T-cell (primary cell): ENCODE data around the gene NABP1. TPM values are rescaled to one million over a fixed set of nuclear protein-coding genes. Genes with fewer than 3 reads are reported as not detected.

ENCODE experiments used
- ATAC-seq, 4 experiments: fragments of 200-7000 bp in 3 of 4; fragments of 150-1000 bp in 1 of 4; cut with Tn5 transposase; replicated peaks in 1 of 4; 1 replicate in 3 of 4; 2 replicates in 1 of 4; pipeline ENCODE4 v1.10.0; 2021; ENCODE audit warnings: moderate library complexity in 3 of 4, mild to moderate bottlenecking in 2 of 4, moderate number of reproducible peaks in 1 of 4
- CTCF ChIA-PET, 2 donors: fragments of 300-600 bp; sonication (Branson Sonifier 250); formaldehyde crosslinking; loops; one replicate each; lab custom pipeline; 2022; ENCODE audit warnings: antibody characterized with exemption in 2 of 2; lab: Charles Lee
- POLR2A ChIA-PET, 2 donors: fragments of 300-600 bp; sonication (Branson Sonifier 250); formaldehyde crosslinking; loops; one replicate each; lab custom pipeline; 2022; ENCODE audit warnings: antibody characterized with exemption in 2 of 2; lab: Charles Lee
- DNase-seq, 35 experiments: peaks; one replicate each; pipeline versions ENCODE4 v3.0.0 to v3.0.0-alpha.2; 2013 to 2023
- H3K27ac ChIP-seq: one replicate; pipeline ENCODE4 v1.5.1; 2013; ENCODE audit warnings: low read length
- H3K27me3 ChIP-seq, 2 experiments: replicated peaks in 1 of 2; 1 replicate in 1 of 2; 2 replicates in 1 of 2; pipeline versions ENCODE4 v1.6.1 to v1.7.0; 2013; ENCODE audit warnings: low read length in 1 of 2, mixed read lengths in 1 of 2; ENCODE audit not compliant: control insufficient read depth in 2 of 2, insufficient read depth in 2 of 2; ENCODE audit errors: extremely low read depth in 1 of 2
- H3K36me3 ChIP-seq, 2 donors: 1 replicate in 1 of 2; 2 replicates in 1 of 2; pipeline versions ENCODE4 v1.6.1 to v1.7.0; 2013; ENCODE audit warnings: low read length in 1 of 2; ENCODE audit not compliant: control insufficient read depth in 2 of 2, insufficient read depth in 1 of 2; ENCODE audit errors: extremely low read depth in 1 of 2
- H3K4me1 ChIP-seq, 2 experiments: 1 replicate in 1 of 2; 2 replicates in 1 of 2; pipeline versions ENCODE4 v1.6.1 to v1.7.0; 2013; ENCODE audit warnings: low read length in 2 of 2, mixed read lengths in 1 of 2; ENCODE audit not compliant: insufficient read depth in 2 of 2, control insufficient read depth in 1 of 2; ENCODE audit errors: extremely low read depth in 1 of 2
- H3K4me3 ChIP-seq, 2 donors: 1 replicate in 1 of 2; 2 replicates in 1 of 2; pipeline versions ENCODE4 v1.5.1 to v1.7.0; 2013; ENCODE audit warnings: mild to moderate bottlenecking in 2 of 2, low read length in 1 of 2, moderate library complexity in 1 of 2; ENCODE audit not compliant: control insufficient read depth in 1 of 2; ENCODE audit errors: extremely low read depth in 1 of 2
- H3K9me3 ChIP-seq: 2 replicates; pipeline ENCODE4 v1.7.0; 2013
- H3K27ac Mint-ChIP-seq, 2 donors: one replicate each; pipeline ENCODE4 v1.8.0; 2020 to 2021; ENCODE audit warnings: mild to moderate bottlenecking in 2 of 2, mixed read lengths in 2 of 2
- H3K27me3 Mint-ChIP-seq, 2 donors: one replicate each; pipeline ENCODE4 v1.8.0; 2021 to 2022; ENCODE audit warnings: mixed read lengths in 2 of 2
- H3K36me3 Mint-ChIP-seq: one replicate; pipeline ENCODE4 v1.8.0; 2021; ENCODE audit warnings: mixed read lengths
- H3K4me1 Mint-ChIP-seq, 3 donors: one replicate each; pipeline ENCODE4 v1.8.0; 2020 to 2022; ENCODE audit warnings: mixed read lengths in 3 of 3, mild to moderate bottlenecking in 1 of 3
- H3K4me3 Mint-ChIP-seq, 3 donors: one replicate each; pipeline ENCODE4 v1.8.0; 2020 to 2022; ENCODE audit warnings: mild to moderate bottlenecking in 3 of 3, mixed read lengths in 3 of 3, moderate library complexity in 3 of 3
- H3K9me3 Mint-ChIP-seq, 3 donors: one replicate each; pipeline ENCODE4 v1.8.0; 2020 to 2022; ENCODE audit warnings: mixed read lengths in 3 of 3
- WGBS: methylation state at CpG from one replicate; pipeline ENCODE4 v1.1.5; 2013; ENCODE audit warnings: missing lambda C conversion rate; ENCODE audit not compliant: insufficient coverage; 5-methylcytosine and 5-hydroxymethylcytosine counted together
- total RNA-seq, 35 experiments: library from RNA in 6 of 35; stranded (reverse) in 6 of 35; fragments of 120-200 nt in 1 of 35; gene quantifications; one replicate each; pipeline versions ENCODE4 v1.2.1 to v1.2.4 and lab custom pipeline; 2013 to 2026

The NABP1 gene
- total RNA-seq, 5 donors from 2014 or later (not counting 1 experiment from before 2014, with no cell fraction given): 39.0 to 67.6 (median 51.3) TPM

DNA sequence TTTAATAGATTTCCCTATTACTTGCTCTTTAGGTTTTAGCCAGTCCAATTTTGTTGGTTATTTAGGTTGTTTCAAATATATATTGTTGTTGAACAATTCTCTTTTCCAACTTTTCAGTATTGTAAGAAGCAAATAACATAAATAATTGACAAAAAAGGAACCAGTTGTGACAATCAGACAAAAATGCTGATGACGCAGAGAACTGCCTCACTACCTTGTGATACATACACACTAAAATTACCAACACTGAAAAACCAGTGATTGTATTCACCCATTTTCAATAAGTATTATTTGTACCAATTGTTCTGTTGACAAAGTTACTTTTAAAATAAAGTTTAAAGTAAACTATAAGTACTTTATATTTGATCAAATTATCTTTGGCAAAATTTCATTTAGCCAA is 43.1 kb upstream of the NABP1 start:
- ATAC-seq (no peak), DNase-seq (no peak)
- Mint-ChIP-seq H3K27me3 (no peaks in the 10 kb centered on the region), H3K36me3 (no peaks in the 10 kb centered on the region), H3K4me3 (no peak overlapping the region), H3K4me1 (peaks cover 46 to 59% (median 58%) of the 10 kb centered on the region in 3 donors), H3K9me3 (no peaks in the 10 kb centered on the region), H3K27ac (no peak overlapping the region)
- POLR2A ChIA-PET: no interaction called here
- H3K9me3 ChIP-seq: no peaks in the 10 kb centered on the region
- WGBS: no CpG with 5 or more reads among the region's 1 CpG
- H3K4me3 ChIP-seq: no peak overlapping the region
- H3K4me1 ChIP-seq: peaks cover 17 to 32% of the 10 kb centered on the region in 2 experiments
- no peaks in the 10 kb centered on the region for H3K36me3 ChIP-seq
- CTCF ChIA-PET: no interaction called here
- H3K27me3 ChIP-seq: no peaks in the 10 kb centered on the region
- no peak overlapping the region for H3K27ac ChIP-seq

DNA sequence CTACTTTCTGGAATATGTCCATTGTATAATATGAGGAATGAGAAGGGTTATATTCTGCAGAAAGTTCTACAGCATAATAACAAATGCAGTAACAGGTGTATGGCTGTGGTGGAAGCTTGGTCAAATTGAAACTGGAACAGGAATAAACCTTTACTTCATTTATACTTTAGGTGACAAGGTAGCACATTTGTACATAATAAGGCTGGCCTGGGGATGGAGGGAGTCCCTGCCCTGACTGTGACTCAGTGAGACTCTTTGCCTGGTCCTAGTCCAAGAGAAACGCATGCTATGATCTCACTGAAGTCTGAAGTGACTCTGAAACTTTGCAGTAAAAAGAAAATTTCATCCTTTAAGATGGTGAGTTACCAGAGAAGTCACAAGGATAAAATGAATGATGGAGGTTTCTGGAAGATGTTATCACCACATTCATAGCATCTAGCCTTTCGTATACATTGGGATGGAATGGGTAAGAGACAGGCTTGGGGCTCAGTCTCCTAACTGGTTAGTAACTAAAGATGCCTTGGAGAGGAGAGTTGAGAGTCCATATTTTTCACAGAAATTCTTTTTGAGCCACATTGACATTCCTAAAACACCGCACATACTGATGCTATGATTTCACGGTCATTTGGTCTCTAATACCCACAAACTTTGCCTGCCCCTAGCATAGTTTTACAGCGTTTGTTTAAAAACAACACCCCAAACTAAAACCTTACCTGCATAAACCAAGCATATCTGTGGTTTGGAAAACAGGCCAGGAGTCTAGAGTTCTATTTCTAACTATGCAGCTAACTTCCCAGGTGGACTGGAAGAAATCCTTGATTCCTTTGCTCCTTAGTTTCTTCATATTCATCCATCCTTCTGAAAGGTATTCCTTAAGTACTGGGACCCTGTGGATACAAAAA is 42.4 kb upstream of the NABP1 start:
- Histone ChIP-seq H3K27ac (no peak overlapping the region), H3K9me3 (no peaks in the 10 kb centered on the region), H3K36me3 (no peaks in the 10 kb centered on the region), H3K4me3 (no peak overlapping the region), H3K27me3 (no peaks in the 10 kb centered on the region), H3K4me1 (peaks cover 20 to 32% of the 10 kb centered on the region in 2 experiments)
- Mint-ChIP-seq H3K4me1 (peaks cover 44 to 58% (median 58%) of the 10 kb centered on the region in 3 donors), H3K36me3 (no peaks in the 10 kb centered on the region), H3K27me3 (no peaks in the 10 kb centered on the region), H3K4me3 (no peak overlapping the region), H3K27ac (peak overlapping the region in 1 of 2 donors; percentile 60), H3K9me3 (no peaks in the 10 kb centered on the region)
- ATAC-seq (no peak), DNase-seq (no peak)
- POLR2A ChIA-PET: interaction anchor here in 1 of 2 donors (1.8 kb wide), 1 partner anchor 18 kb away, joined by 5 read pairs; no protein-coding TSS in a partner anchor
- 100% methylated on average over 3 of the region's 5 CpGs for WGBS
- CTCF ChIA-PET: no interaction called here

DNA sequence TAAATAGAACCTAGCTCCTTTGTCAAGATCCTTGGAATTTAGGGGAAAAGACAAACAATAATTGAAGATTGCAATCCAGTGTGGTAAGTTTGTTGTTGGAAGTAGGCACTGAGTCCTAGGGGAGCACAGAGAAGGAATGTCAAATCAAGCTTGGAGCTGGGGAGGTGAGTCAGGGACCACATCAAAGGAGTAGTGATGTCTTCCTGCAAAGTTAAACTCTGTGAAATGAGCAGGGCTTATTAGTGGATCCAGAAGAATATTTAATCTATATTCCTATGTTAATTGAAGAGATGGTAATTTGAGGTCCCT is 41.7 kb upstream of the NABP1 start:
- H3K4me3 Mint-ChIP-seq: peak overlapping the region in 1 of 3 donors; percentile 55
- no peak overlapping the region for H3K4me3 ChIP-seq
- no peaks in the 10 kb centered on the region for H3K9me3 Mint-ChIP-seq
- no peaks in the 10 kb centered on the region for H3K27me3 Mint-ChIP-seq
- peaks cover 20 to 32% of the 10 kb centered on the region in 2 experiments for H3K4me1 ChIP-seq
- H3K27ac ChIP-seq: no peak overlapping the region
- H3K36me3 Mint-ChIP-seq: no peaks in the 10 kb centered on the region
- DNase-seq (no peak), ATAC-seq (no peak)
- ChIA-PET CTCF (no interaction called here), POLR2A (interaction anchor here in 1 of 2 donors (0.7 to 1.8 kb wide), 2 partner anchors 16 to 19 kb away, joined by 3 to 5 read pairs; no protein-coding TSS in a partner anchor)
- H3K27ac Mint-ChIP-seq: peak overlapping the region in 1 of 2 donors; percentile 49
- H3K9me3 ChIP-seq: no peaks in the 10 kb centered on the region
- H3K27me3 ChIP-seq: no peaks in the 10 kb centered on the region
- peaks cover 49 to 60% (median 58%) of the 10 kb centered on the region in 3 donors for H3K4me1 Mint-ChIP-seq
- no peaks in the 10 kb centered on the region for H3K36me3 ChIP-seq

DNA sequence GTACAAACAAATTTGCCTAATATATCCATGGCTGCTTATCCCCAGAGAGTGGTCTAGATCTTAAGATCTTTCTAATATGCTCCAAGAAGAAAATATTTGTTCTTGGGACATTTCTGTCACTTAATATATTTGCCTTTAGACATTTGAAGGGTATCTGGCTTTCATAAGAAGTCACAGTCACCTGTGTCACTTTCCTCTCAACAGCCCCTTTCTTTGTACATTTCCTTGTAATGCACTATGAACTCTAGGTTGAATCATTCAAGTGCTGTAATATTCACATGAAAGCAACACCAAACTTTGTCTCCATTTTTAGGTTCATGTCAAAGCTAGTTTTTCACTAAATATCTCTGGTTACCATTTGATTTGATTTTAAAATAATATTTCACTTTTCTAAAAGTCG is 41.4 kb upstream of the NABP1 start:
- no peaks in the 10 kb centered on the region for H3K9me3 ChIP-seq
- no peak for ATAC-seq
- H3K4me1 ChIP-seq: peaks cover 20 to 32% of the 10 kb centered on the region in 2 experiments
- no peaks in the 10 kb centered on the region for H3K36me3 ChIP-seq
- H3K27me3 ChIP-seq: no peaks in the 10 kb centered on the region
- peak overlapping the region in 1 of 3 donors; percentile 55 for H3K4me3 Mint-ChIP-seq
- no peaks in the 10 kb centered on the region for H3K9me3 Mint-ChIP-seq
- no CpG with 5 or more reads among the region's 1 CpG for WGBS
- peak overlapping the region; percentile 15 to 96 for H3K27ac Mint-ChIP-seq
- peaks cover 51 to 59% (median 58%) of the 10 kb centered on the region in 3 donors for H3K4me1 Mint-ChIP-seq
- ChIA-PET POLR2A (interaction anchor here in 1 of 2 donors (0.7 to 1.8 kb wide), 2 partner anchors 16 to 19 kb away, joined by 3 to 5 read pairs; no protein-coding TSS in a partner anchor), CTCF (interaction anchor here in 1 of 2 donors (1.0 to 2.1 kb wide), 2 partner anchors 40 to 66 kb away, joined by 4 to 7 read pairs; no protein-coding TSS in a partner anchor)
- no peak overlapping the region for H3K4me3 ChIP-seq
- H3K36me3 Mint-ChIP-seq: no peaks in the 10 kb centered on the region
- DNase-seq: no peak
- no peak overlapping the region for H3K27ac ChIP-seq
- H3K27me3 Mint-ChIP-seq: no peaks in the 10 kb centered on the region

DNA sequence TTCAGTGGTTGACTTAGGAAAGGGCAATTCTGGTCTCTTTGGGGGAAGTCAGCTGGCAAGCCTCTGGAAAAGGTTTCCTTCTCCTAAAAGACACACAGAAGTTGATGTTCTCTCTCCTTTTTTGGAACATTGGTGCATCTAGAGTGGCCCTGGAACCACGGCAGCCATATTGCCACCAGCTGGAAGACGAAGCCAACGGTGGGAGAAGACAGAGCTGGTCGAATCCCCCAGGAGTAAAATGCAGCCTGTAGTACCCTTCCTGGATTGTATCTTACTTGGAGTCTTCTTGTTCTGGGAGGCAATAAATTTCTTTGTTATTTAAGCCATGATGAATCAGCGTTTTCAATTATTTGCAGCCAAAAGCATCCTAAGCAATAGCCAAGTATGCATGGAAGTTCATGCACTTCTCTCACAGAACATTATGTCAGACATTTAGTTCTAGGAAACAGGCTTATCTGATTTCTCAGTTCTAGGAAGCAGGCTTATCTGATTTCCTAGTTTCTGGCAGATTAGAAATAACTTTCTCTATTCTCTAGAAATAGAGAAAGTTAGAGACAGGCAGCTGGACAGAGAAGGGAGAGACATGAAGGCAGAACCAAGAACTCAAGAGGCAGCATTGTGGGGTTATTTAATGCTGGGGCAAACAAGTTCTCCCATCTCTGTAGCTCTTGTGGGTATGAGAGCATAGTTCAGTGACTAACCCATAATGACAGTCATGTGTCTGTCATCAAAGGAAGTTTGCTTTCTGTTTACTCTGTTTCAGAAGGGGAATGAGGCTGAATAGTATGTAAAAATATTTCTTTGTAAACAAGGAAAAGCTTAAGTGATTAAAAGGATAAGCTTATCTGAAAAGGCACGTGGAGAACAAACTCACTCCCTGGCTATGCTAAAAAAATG is 40.5 kb upstream of the NABP1 start:
- Histone ChIP-seq H3K36me3 (no peaks in the 10 kb centered on the region), H3K4me3 (no peak overlapping the region), H3K27me3 (no peaks in the 10 kb centered on the region), H3K27ac (peak overlapping the region; percentile 66), H3K4me1 (peaks cover 20 to 32% of the 10 kb centered on the region in 2 experiments), H3K9me3 (no peaks in the 10 kb centered on the region)
- POLR2A ChIA-PET: interaction anchor here (0.6 to 1.8 kb wide), 10 partner anchors 9 to 136 kb away, joined by 3 to 11 read pairs (median 5); partner anchors contain the start of gene NABP1 (in 2 of the 2)
- DNase-seq (peak in 1 of 35 experiments; percentile 56), ATAC-seq (peak; percentile 90 to 98 (median 95))
- Mint-ChIP-seq H3K4me1 (peaks cover 54 to 60% (median 59%) of the 10 kb centered on the region in 3 donors), H3K36me3 (no peaks in the 10 kb centered on the region), H3K9me3 (no peaks in the 10 kb centered on the region), H3K27me3 (no peaks in the 10 kb centered on the region), H3K27ac (peak overlapping the region; percentile 96), H3K4me3 (peak overlapping the region; percentile 13 to 55 (median 51))
- CTCF ChIA-PET: interaction anchor here (0.5 to 2.1 kb wide), 14 partner anchors 9 to 525 kb away, joined by 3 to 7 read pairs (median 4); no protein-coding TSS in a partner anchor
- WGBS: 85% methylated on average over 4 of the region's 6 CpGs
